GM23338 (cell line): Measurements from ENCODE around the gene MYO1G. TPM values are rescaled to one million over a fixed set of nuclear protein-coding genes. Genes with fewer than 3 reads are reported as not detected.

Experiments
- ATAC-seq: fragments of 200-7000 bp; cut with Tn5 transposase; 3 replicates; pipeline ENCODE4 v1.9.1; 2020
- DNase-seq: peaks from one replicate; pipeline ENCODE4 v3.0.0-alpha.2; 2015; ENCODE audit warnings: low spot score
- H2AFZ ChIP-seq: fragments of 200-600 bp; sonication (generic); 2 replicates; pipeline ENCODE4 v1.8.0; 2016; ENCODE audit warnings: antibody characterized with exemption, mild to moderate bottlenecking, moderate library complexity
- H3F3A ChIP-seq: fragments of 200-600 bp; sonication (generic); replicated peaks from 2 replicates; pipeline ENCODE4 v1.8.0; 2017; ENCODE audit warnings: antibody characterized with exemption, mixed run types, low read depth
- H3K27ac ChIP-seq: fragments of 200-600 bp; sonication (generic); 2 replicates; pipeline ENCODE4 v1.6.1; 2016; ENCODE audit warnings: low read depth
- H3K27me3 ChIP-seq: fragments of 200-600 bp; sonication (generic); 2 replicates; pipeline ENCODE4 v1.8.0; 2016; ENCODE audit warnings: mild to moderate bottlenecking, mixed run types, moderate library complexity; ENCODE audit not compliant: insufficient read depth
- H3K36me3 ChIP-seq: fragments of 200-600 bp; sonication (generic); 2 replicates; pipeline ENCODE4 v1.8.0; 2016; ENCODE audit warnings: mild to moderate bottlenecking; ENCODE audit not compliant: insufficient read depth
- H3K4me1 ChIP-seq: fragments of 200-600 bp; sonication (generic); 2 replicates; pipeline ENCODE4 v1.8.0; 2016; ENCODE audit warnings: mild to moderate bottlenecking, moderate library complexity; ENCODE audit not compliant: insufficient read depth
- H3K4me2 ChIP-seq: fragments of 200-600 bp; sonication (generic); 2 replicates; pipeline ENCODE4 v1.7.1; 2017; ENCODE audit warnings: mixed run types
- H3K4me3 ChIP-seq: fragments of 200-600 bp; sonication (generic); 2 replicates; pipeline ENCODE4 v1.6.1; 2016; ENCODE audit warnings: mixed run types
- H3K79me2 ChIP-seq: fragments of 200-600 bp; sonication (generic); replicated peaks from 2 replicates; pipeline ENCODE4 v1.8.0; 2017; ENCODE audit warnings: mild to moderate bottlenecking; ENCODE audit not compliant: insufficient read depth
- H3K9me2 ChIP-seq: fragments of 200-600 bp; sonication (generic); 2 replicates; pipeline ENCODE4 v1.8.0; 2017; ENCODE audit not compliant: insufficient read depth
- H4K20me1 ChIP-seq: fragments of 200-600 bp; sonication (generic); replicated peaks from 2 replicates; pipeline ENCODE4 v1.8.0; 2017; ENCODE audit warnings: mild to moderate bottlenecking; ENCODE audit not compliant: insufficient read depth
- H3K27ac Mint-ChIP-seq: 2 replicates; pipeline ENCODE4 v1.8.0; 2020; ENCODE audit warnings: inconsistent platforms, mild to moderate bottlenecking, moderate library complexity, mixed read lengths
- H3K27me3 Mint-ChIP-seq: 3 replicates; pipeline ENCODE4 v1.8.0; 2022; ENCODE audit warnings: low read depth, mild to moderate bottlenecking, moderate library complexity, mixed read lengths, inconsistent platforms; ENCODE audit not compliant: insufficient read depth, poor library complexity
- H3K36me3 Mint-ChIP-seq: 3 replicates; pipeline ENCODE4 v1.8.0; 2021; ENCODE audit warnings: low read depth, mild to moderate bottlenecking, inconsistent platforms, moderate library complexity, mixed read lengths
- H3K4me1 Mint-ChIP-seq: 3 replicates; pipeline ENCODE4 v1.8.0; 2020; ENCODE audit warnings: mild to moderate bottlenecking, inconsistent platforms, mixed read lengths
- H3K4me3 Mint-ChIP-seq: 3 replicates; pipeline ENCODE4 v1.8.0; 2021; ENCODE audit warnings: moderate library complexity, mild to moderate bottlenecking, inconsistent platforms, mixed read lengths
- H3K9me3 Mint-ChIP-seq: 3 replicates; pipeline ENCODE4 v1.8.0; 2020; ENCODE audit warnings: moderate library complexity, mild to moderate bottlenecking, inconsistent platforms, mixed read lengths
- CREB1 ChIP-seq: fragments of 250-450 bp; sonication (Bioruptor Pico); IDR thresholded peaks from 2 replicates; pipeline ENCODE4 v1.5.0; 2020; ENCODE audit warnings: low read depth, mild to moderate bottlenecking, moderate library complexity
- ETS1 ChIP-seq: IDR thresholded peaks from 2 replicates; pipeline ENCODE4 v1.6.1; 2016; ENCODE audit warnings: antibody characterized with exemption
- EZH2 ChIP-seq: fragments of 200-600 bp; sonication (generic); IDR thresholded peaks from one replicate; pipeline ENCODE4 v1.8.0; 2017; ENCODE audit warnings: antibody characterized with exemption, mild to moderate bottlenecking, low read depth; ENCODE audit not compliant: unreplicated experiment
- EZH2phosphoT487 ChIP-seq: fragments of 200-600 bp; sonication (generic); IDR thresholded peaks from one replicate; pipeline ENCODE4 v1.8.1; 2018; ENCODE audit warnings: antibody characterized with exemption; ENCODE audit not compliant: unreplicated experiment
- JUNB ChIP-seq: IDR thresholded peaks from one replicate; pipeline ENCODE4 v1.6.1; 2016; ENCODE audit warnings: antibody characterized with exemption; ENCODE audit not compliant: unreplicated experiment
- NANOG ChIP-seq: IDR thresholded peaks from 2 replicates; pipeline ENCODE4 v1.6.1; 2016; ENCODE audit warnings: antibody characterized with exemption, borderline replicate concordance
- POLR2AphosphoS5 ChIP-seq: IDR thresholded peaks from 2 replicates; pipeline ENCODE4 v1.6.1; 2016; ENCODE audit warnings: antibody characterized with exemption, low read depth
- REST ChIP-seq: IDR thresholded peaks from one replicate; pipeline ENCODE4 v1.6.1; 2018; ENCODE audit warnings: antibody characterized with exemption; ENCODE audit not compliant: unreplicated experiment
- STAT1 ChIP-seq: IDR thresholded peaks from one replicate; pipeline ENCODE4 v1.6.1; 2016; ENCODE audit warnings: antibody characterized with exemption; ENCODE audit not compliant: unreplicated experiment
- ZNF114 ChIP-seq: fragments of 250-450 bp; sonication (Bioruptor Pico); IDR thresholded peaks from 2 replicates; pipeline ENCODE4 v1.5.0; 2020; ENCODE audit warnings: mild to moderate bottlenecking, moderate library complexity
- polyA plus RNA-seq: library from polyadenylated mRNA; unstranded; fragments of >200 nt; fragmentation: Nextera tagmentation; extraction: Ambion mirVana; gene quantifications from 2 replicates; pipeline ENCODE4 v1.2.1, GENCODE V29; 2016
- total RNA-seq: library from RNA; depleted of rRNA; stranded (reverse); fragments of >200 nt; shearing (Covaris generic); gene quantifications from 2 replicates; pipeline ENCODE4 v1.2.3, GENCODE V29; 2014

The MYO1G gene
- total and polyA plus RNA-seq, 2 experiments from 2014 or later = 0.10 to 0.11 TPM

GRCh38 chr7:44949303-44949702 is 29.5 kb downstream of the MYO1G start:
- Mint-ChIP-seq H3K27me3 (peaks cover 3% of the 10 kb centered on the region), H3K9me3 (peaks cover 3% of the 10 kb centered on the region; the same call in 1 of the 3 replicates), H3K27ac (no peak overlapping the region), H3K4me1 (0 out of 3 replicates have a peak, but pooled peaks cover 2% of the 10 kb centered on the region), H3K36me3 (no peaks in the 10 kb centered on the region), H3K4me3 (no peak overlapping the region)
- Histone ChIP-seq H3F3A (no peaks in the 10 kb centered on the region), H3K4me3 (no peak overlapping the region), H3K36me3 (no peaks in the 10 kb centered on the region), H3K79me2 (no peaks in the 10 kb centered on the region), H3K27ac (no peak overlapping the region), H3K4me2 (no peak overlapping the region), H4K20me1 (no peaks in the 10 kb centered on the region), H3K4me1 (no peaks in the 10 kb centered on the region), H2AFZ (no peak overlapping the region), H3K9me2 (no peaks in the 10 kb centered on the region), H3K27me3 (no peaks in the 10 kb centered on the region)
- ATAC-seq (no peak), DNase-seq (no peak)
- TF ChIP-seq REST (no peak), ZNF114 (CRISPR knock-in tag) (no peak), POLR2AphosphoS5 (no peak), NANOG (no peak), EZH2phosphoT487 (no peak), ETS1 (no peak), JUNB (no peak), EZH2 (no peak)

- H3K4me3 ChIP-seq = no peak overlapping the region
- no peak overlapping the region for H3K4me2 ChIP-seq
- Mint-ChIP-seq H3K9me3 (no peaks in the 10 kb centered on the region), H3K4me1 (0 out of 3 replicates have a peak, but pooled peaks cover 2% of the 10 kb centered on the region), H3K36me3 (no peaks in the 10 kb centered on the region), H3K27ac (no peak overlapping the region), H3K27me3 (peaks cover 3% of the 10 kb centered on the region), H3K4me3 (no peak overlapping the region)
- H3K36me3 ChIP-seq = no peaks in the 10 kb centered on the region
- H2AFZ ChIP-seq = no peak overlapping the region
- ATAC-seq (no peak), DNase-seq (no peak)
- H4K20me1 ChIP-seq = no peaks in the 10 kb centered on the region
- H3K79me2 ChIP-seq = no peaks in the 10 kb centered on the region
- no peak overlapping the region for H3K27ac ChIP-seq
- no peaks in the 10 kb centered on the region for H3K9me2 ChIP-seq
- H3K27me3 ChIP-seq = no peaks in the 10 kb centered on the region
- H3F3A ChIP-seq = no peaks in the 10 kb centered on the region
- no peaks in the 10 kb centered on the region for H3K4me1 ChIP-seq
- TF ChIP-seq STAT1 (no peak), ETS1 (no peak), EZH2 (no peak), POLR2AphosphoS5 (no peak), CREB1 (CRISPR knock-in tag) (no peak), NANOG (no peak), JUNB (no peak), ZNF114 (CRISPR knock-in tag) (no peak)
These were observed 33.3 kb downstream of the MYO1G start for GRCh38 chr7:44945479-44945878.
